GM19025 (cell line): ENCODE measurements around the gene KCNH1.

Experiments
- ATAC-seq: cut with Tn5 transposase; IDR thresholded peaks from one replicate; pipeline ENCODE4 v1.9.1; 2021; ENCODE audit warnings: mild to moderate bottlenecking, low read depth, moderate library complexity; ENCODE audit not compliant: unreplicated experiment

KCNH1 gene

DNA sequence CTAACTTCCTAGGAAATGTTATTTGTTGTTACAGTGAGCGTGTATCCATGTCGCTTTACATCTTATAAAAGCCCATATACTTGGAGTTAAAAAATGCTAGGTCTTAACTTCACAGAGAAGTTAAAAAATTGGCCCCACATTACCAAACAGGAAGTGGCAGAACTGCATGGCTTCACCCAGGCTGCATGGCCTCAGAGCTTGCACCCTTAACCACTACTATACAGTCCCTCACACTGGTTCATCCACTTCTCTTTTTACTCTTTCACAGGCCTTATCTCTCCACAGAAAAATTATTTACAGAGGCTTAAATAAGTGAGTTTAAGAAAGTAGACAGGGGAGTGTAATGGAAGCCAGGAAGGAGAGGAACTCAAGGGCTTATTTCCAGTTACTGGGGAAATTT lies 402.8 kb downstream of the KCNH1 start:
- ATAC-seq, result no peak

DNA sequence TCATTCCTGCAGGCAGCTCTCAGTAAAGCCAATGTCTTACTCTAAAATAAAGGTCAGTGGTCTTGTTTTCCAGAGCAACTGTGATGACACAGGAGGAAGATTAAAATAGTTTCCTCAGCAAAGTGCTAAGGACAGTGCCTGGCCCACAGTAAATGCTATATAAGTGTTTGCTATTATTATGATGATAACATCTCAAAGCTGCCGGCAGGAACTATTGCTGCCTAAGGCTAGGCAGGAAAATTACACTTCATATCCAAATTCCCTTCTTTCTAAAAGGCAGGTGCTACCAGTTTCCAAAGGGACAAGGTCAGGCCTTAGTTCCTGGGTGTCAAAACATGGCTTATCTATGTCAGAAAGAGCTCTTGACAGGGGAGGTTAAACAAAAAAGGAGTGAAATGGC lies 403.9 kb downstream of the KCNH1 start:
- no peak for ATAC-seq

GRCh38 chr1:210728437-210729149 lies 405.4 kb downstream of the KCNH1 start:
- ATAC-seq, result no peak

DNA sequence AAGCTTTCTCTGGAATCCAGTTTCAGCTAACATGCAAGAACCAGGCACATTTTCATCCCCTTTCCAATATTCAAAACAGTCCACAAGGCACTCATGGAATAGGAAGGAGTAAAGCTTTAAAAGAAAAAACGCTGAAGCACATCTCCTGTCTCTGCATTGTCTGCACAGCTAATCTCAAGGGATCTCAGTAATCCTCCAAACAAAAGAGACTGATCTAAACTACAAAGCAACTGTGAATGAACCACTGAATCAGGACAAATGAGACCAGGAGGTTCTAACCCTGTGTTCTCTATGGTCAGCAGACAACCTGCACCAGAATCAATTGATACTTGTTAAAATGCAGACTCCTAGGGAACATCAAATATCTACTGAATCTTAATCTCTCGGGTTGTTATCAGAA lies 406.2 kb downstream of the KCNH1 start:
- no peak for ATAC-seq

DNA sequence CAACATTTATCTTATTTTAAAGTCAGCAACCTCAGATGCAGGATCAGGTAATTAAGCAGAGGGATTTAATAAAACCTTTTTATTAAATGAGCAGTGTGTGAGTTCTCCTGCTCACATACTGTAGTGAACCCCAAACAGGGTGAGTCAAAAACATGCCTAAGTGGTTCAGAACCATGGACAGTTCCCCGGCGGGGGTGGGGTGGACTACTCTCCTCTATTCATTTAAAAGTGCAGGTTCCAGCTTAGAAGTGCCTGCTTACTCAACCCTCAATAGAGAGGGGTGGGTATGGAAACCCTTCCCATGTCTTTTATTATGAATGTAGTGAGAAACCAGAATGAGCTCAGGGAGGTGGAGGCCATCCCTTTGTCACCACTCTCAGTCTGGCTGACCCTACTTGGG lies 407.3 kb downstream of the KCNH1 start:
- no peak for ATAC-seq

DNA sequence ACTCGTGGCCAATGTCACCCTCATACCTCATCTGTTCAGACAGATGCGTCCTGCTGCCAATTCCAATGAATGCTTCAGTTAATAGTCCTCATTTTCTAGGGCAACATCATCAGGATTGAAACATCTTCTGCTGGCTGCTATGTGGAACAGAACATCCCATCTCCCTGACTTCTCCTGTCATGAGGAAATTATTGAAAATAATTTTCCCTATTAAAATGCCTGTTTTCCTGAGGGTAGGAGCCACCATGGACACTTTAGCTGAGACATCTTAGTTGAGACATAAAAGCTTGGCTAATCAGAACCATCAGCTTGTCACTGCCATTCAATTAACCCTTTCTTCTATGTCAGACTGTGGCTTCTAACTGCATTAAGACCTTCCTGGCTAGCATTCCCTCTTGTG lies 409.2 kb downstream of the KCNH1 start:
- ATAC-seq, result no peak

DNA sequence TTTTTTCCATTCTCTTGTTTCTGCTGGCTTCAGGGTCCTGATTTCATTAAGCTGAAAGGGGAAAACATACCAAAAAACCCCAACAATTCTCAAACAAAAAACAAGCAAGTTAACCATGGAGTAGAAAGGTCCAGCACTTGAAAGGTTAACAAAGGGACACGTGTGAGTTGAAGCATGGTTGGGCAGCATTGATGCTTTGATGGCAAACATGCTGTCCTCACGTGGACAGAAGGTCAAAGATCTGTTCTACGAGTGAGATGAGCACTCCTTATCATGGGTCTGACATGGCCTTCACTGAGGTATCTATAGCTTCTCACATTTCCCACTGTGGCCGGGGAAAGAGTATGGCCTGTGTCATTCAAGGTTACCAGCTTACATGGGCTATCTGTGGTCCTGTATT lies 410.3 kb downstream of the KCNH1 start:
- ATAC-seq, result no peak

- ATAC-seq, result no peak
These were observed 411.4 kb downstream of the KCNH1 start for GRCh38 chr1:210722410-210723081.

DNA sequence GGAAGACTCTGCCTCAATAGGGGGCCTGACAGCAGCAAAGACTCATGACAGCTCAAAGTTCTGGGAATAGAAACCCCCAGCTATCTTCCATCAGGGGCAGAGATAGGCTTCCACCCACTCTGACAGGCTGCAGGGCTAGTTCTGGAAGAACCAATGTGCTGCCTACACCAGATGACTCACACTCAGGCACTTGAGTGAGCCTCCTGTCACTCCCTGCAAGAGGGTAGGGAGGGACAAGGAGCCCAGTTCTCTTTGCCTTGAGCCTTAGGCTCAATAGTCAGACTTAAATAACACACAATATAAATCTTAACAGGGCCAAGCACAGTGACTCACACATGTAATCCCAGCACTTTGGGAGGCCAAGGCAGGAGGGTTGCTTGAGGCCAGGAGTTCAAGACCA lies 418.9 kb downstream of the KCNH1 start:
- no peak for ATAC-seq

DNA sequence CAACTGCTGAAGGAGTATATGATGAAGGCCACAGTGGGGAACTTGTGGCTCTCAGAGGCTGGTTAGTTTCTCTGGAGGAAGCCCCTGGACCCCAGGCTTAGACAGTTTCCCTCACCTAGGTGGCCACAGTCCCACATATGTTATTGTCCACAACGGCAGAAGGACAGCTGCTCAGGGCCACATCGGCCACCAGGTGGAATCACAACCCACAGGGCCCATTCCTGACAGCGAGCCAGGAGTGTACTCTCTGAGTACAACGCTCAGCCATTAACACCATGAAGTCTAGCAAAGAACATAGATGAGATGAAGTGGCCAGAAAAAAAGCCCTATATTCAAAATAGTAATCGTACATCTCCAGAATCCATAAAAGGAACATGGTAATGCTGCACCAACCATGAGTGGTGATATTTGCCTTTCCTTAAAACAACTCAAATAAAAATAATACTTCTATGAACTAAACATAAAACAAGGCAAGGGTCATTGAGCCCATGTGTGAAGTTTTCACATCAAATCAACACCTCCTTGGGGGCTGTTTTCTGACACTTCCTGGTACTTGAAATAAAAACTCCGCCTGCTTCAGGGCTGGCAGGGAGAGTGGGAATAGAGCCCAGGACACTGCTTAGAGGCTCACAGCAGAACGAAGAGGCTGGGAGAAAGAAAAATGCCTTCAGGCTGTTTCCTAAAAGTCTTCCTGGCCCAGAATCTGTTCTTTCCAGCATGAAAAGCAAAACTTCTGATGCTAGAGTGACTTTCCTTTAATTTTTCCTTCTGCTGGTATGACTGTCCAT lies 421.9 kb downstream of the KCNH1 start:
- no peak for ATAC-seq

- no peak for ATAC-seq
These were observed 424.2 kb downstream of the KCNH1 start for GRCh38 chr1:210709701-210710100.

DNA sequence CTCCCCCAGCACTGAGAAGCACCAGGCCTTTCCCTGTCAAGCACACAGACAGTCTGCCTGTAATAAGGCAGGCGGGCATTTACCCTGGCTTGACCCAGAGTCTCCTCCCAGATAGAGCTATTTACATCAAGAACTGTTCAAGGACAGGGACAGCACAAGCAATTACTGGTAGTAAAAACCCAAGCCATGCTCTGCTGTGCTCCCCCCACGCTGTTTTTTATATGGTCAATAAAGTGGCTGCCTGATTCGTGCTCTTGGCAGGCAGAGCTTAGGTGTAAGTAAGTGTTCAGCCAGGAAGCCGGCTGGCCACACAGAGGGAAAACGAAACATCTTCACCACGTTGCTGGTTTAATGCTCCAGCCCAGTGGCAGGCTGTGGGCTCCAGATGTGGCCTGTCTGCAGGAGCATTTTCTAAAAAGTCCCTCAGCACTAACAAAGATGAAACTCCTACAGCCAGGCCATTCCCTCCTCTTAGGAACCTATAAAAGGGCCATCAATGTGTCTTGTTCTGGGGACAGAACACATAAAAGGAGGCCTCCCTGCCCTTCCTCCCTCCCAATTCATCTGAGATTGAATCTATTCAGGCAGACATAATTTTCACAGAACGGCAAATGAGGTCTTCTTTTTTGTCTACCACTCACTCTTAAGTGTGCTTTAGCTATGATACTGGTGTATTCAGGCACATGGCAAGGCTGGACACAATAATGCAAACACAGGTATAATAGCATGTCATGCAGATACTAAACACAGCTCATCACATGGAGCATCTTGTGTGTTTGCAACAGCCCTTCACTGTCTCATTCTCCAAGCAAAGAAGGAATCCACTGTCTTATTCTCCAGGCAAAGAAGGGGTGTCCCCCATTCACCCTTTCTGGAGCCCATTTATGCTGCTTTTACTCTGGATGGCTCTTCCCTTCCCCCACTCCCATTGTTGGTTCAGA lies 426.4 kb downstream of the KCNH1 start:
- no peak for ATAC-seq

DNA sequence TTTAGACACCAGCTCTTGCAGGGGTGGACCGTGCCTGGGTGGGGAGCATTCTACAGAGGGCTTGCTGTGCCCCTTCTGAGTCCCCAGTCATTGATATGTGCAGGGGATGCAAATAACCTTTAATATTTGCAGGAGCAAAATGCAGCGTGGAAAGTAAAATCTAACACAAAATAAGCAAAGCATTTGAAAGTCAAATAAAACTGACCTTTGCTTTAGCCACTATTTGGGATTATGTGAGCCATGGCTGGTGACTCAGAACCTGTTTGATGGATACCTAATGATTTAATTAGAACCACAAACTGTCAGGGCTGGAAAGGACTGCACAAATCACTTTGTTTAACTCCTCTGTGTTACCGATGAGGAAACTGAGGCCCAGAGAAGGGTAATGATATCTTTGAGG lies 427.7 kb downstream of the KCNH1 start:
- no peak for ATAC-seq

DNA sequence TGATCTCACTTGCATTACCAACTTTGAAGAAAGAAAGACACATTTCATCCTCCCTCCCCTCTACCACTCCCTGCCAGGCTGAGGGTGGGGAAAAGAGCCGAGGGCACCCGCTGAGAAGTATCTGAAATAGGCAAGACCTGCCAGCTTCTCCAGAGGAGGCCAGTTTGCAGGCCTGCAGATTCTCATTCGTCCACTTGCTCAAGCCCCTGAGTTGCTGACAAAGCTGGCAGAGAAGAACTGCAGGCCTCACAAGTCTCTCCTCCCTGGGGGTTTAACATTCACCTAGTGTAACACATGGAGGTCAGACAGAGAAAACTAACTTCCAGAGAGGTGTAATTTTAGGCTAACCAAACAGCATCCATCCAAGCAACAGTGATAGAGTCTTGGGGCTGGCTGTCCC lies 428.9 kb downstream of the KCNH1 start:
- no peak for ATAC-seq

- no peak for ATAC-seq
These were observed 430.4 kb downstream of the KCNH1 start for GRCh38 chr1:210703593-210703992.

DNA sequence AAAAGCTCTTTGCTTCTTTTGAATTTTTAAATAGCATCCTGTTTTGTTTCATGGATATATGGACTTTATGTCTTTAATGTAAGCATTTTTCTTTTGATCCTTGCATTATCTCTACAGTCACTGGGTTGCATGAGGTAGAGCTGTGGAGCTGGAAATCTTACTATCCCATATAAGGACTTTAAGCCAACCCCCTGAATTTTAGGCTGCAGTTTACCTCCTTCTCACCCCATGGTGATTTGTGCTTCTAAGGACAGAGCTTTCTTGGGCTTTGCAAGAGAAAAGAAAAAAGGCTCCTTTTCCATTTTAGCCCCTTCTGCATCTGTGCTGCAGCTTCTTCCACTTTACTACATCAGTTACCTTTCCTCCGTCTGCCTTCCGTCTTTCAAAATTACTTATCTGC lies 431.4 kb downstream of the KCNH1 start:
- ATAC-seq, result no peak

GRCh38 chr1:210700511-210700910 lies 433.4 kb downstream of the KCNH1 start:
- ATAC-seq, result no peak

DNA sequence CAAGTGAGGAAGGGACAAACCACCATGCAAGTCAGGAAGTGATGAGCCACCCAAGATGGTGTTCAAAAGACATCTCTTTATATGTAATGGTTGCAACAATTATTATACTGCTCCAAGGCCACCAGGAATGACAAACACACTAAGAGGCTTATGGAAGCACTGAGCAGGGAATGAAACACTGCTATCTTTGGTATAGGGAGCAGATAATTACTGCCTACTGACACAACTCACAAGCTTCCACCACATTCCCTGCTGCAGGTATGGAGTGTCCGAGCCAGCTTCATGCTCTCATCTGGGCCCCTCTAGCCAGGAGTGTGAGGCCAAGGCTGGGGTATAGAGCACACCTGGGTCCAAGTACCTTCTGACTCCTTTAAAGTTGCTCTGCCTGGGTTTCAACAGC lies 433.9 kb downstream of the KCNH1 start:
- no peak for ATAC-seq

DNA sequence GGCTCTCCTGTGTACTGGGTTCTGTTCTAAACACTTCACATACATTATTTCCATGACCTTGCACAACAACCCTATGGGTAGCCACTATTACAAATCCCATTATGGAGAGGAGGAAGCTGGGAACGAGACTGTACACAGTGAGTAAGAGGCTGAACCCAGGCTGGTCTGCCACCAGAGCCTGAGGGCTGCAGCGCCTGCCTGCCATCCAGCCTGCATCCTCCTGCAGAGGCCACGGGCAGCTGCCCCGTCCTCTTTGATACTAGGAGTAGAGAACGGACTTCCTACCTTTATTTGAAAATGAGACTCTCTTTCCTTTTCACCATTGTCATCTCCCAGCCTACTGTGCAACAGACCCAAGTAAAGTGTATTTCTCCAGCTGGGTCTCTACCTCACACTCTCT lies 435.3 kb downstream of the KCNH1 start:
- ATAC-seq, result no peak

DNA sequence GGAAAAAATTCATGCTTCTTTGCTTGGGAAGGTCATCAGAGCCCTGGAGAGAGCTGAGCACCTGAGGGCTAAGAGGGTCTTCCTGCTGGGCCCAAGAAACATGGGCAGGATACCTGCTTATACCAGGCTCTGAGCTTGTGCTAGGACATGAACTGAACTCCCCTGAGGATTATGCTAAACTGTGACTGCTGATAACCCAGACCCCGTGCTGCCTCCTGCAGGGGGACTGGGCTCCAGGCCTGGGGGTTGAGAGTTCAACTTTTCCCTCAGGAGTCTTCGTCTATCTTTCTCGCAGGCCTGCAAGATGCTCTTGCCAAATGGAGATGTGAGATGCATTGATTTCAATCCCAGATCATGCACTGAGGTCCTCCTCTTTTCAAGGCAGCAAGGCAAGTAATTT lies 436.8 kb downstream of the KCNH1 start:
- no peak for ATAC-seq

GRCh38 chr1:210696709-210697108 lies 437.2 kb downstream of the KCNH1 start:
- ATAC-seq, result peak; percentile 80
